Measurements from ENCODE around the gene ARFGEF3. TPM values are rescaled to one million over a fixed set of nuclear protein-coding genes. Genes with fewer than 3 reads are reported as not detected.

Gene ARFGEF3
- total RNA-seq, 1 donor from 2014 or later, result 1.8 TPM

- Histone ChIP-seq H3K27me3 (no peaks in the 10 kb centered on the region), H3K36me3 (no peaks in the 10 kb centered on the region), H3K4me3 (no peak overlapping the region), H3K9me3 (no peaks in the 10 kb centered on the region), H3K27ac (no peak overlapping the region), H3K4me1 (no peaks in the 10 kb centered on the region)
- intact Hi-C loops (cut with DNase I), result no loop called here
- no peak for DNase-seq (ENCODE audit: low spot score in 2 of 2)
- TF ChIP-seq, protein P1, sequence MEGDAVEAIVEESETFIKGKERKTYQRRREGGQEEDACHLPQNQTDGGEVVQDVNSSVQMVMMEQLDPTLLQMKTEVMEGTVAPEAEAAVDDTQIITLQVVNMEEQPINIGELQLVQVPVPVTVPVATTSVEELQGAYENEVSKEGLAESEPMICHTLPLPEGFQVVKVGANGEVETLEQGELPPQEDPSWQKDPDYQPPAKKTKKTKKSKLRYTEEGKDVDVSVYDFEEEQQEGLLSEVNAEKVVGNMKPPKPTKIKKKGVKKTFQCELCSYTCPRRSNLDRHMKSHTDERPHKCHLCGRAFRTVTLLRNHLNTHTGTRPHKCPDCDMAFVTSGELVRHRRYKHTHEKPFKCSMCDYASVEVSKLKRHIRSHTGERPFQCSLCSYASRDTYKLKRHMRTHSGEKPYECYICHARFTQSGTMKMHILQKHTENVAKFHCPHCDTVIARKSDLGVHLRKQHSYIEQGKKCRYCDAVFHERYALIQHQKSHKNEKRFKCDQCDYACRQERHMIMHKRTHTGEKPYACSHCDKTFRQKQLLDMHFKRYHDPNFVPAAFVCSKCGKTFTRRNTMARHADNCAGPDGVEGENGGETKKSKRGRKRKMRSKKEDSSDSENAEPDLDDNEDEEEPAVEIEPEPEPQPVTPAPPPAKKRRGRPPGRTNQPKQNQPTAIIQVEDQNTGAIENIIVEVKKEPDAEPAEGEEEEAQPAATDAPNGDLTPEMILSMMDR (IDR thresholded peaks at IDR 0.05), result peak in 1 of 3 experiments; percentile 19
These were observed 146.3 kb downstream of the ARFGEF3 start for GRCh38 chr6:138307816-138308730.

DNA sequence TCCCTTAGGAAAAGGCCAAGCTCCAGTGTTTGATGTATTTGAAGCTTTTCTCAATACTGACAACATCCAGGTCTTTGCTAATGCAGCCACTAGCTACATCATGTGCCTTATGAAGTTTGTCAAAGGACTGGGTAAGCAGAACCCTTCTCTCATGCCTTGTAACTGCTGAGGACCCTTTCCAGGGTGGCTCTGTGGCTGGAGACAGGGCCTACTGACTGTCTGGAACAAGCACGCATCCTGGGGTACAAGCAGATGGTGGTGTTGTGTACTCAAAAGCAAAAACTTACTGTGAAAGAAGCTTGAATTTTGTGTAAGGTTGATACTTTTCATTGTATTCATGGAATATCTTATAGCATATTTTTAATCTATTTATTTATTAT is 147.0 kb downstream of the ARFGEF3 start:
- TF ChIP-seq, protein P1 (IDR thresholded peaks at IDR 0.05), result no peak
- H3K36me3 ChIP-seq, result no peaks in the 10 kb centered on the region
- intact Hi-C loops (cut with DNase I), result no loop called here
- no peaks in the 10 kb centered on the region for H3K27me3 ChIP-seq
- no peak overlapping the region for H3K4me3 ChIP-seq
- H3K27ac ChIP-seq, result no peak overlapping the region
- H3K9me3 ChIP-seq, result no peaks in the 10 kb centered on the region
- no peaks in the 10 kb centered on the region for H3K4me1 ChIP-seq
- DNase-seq (ENCODE audit: low spot score in 2 of 2), result no peak

GRCh38 chr6:138309695-138310094 is 148.0 kb downstream of the ARFGEF3 start:
- H3K4me1 ChIP-seq, result no peaks in the 10 kb centered on the region
- no peaks in the 10 kb centered on the region for H3K9me3 ChIP-seq
- H3K27me3 ChIP-seq, result no peaks in the 10 kb centered on the region
- intact Hi-C loops (cut with DNase I), result no loop called here
- no peak overlapping the region for H3K4me3 ChIP-seq
- DNase-seq (ENCODE audit: low spot score in 2 of 2), result no peak
- H3K36me3 ChIP-seq, result no peaks in the 10 kb centered on the region
- no peak overlapping the region for H3K27ac ChIP-seq
- TF ChIP-seq, protein P1 (IDR thresholded peaks at IDR 0.05), result no peak

DNA sequence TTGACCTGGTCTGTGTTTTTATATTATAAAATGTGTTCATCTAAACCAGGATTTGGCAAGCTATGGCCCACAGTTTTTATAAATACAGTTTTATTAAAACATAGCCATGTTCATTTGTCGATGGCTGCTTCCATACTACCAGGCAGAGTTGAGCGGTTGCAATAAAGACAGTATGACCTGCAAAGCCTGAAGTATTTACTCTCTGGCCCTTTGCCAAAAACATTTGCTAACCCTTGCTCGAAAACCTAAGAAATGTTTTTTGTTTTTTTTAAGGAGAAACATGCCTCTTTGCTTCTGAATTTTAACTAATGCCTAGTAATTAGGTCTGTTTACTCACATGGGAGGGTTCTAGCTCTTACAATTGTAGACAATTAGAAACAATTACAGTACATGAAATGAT is 148.6 kb downstream of the ARFGEF3 start:
- intact Hi-C loops (cut with DNase I), result no loop called here

GRCh38 chr6:138310821-138311220 is 149.1 kb downstream of the ARFGEF3 start:
- H3K4me3 ChIP-seq, result no peak overlapping the region
- no peaks in the 10 kb centered on the region for H3K27me3 ChIP-seq
- DNase-seq (ENCODE audit: low spot score in 2 of 2), result no peak
- H3K27ac ChIP-seq, result no peak overlapping the region
- H3K4me1 ChIP-seq, result no peaks in the 10 kb centered on the region
- H3K9me3 ChIP-seq, result no peaks in the 10 kb centered on the region
- intact Hi-C loops (cut with DNase I), result no loop called here
- TF ChIP-seq, protein P1 (IDR thresholded peaks at IDR 0.05), result no peak
- H3K36me3 ChIP-seq, result no peaks in the 10 kb centered on the region

More for the DNA sequence above, 148.6 kb downstream of the ARFGEF3 start:
- no peak overlapping the region for H3K27ac ChIP-seq
- no peaks in the 10 kb centered on the region for H3K4me1 ChIP-seq
- H3K36me3 ChIP-seq, result no peaks in the 10 kb centered on the region
- no peak for DNase-seq (ENCODE audit: low spot score in 2 of 2)
- no peak overlapping the region for H3K4me3 ChIP-seq
- TF ChIP-seq, protein P1 (IDR thresholded peaks at IDR 0.05), result no peak
- H3K27me3 ChIP-seq, result no peaks in the 10 kb centered on the region
- H3K9me3 ChIP-seq, result no peaks in the 10 kb centered on the region

All from ascending aorta (tissue), 2 donors.